Activated effector memory CD4-positive, alpha-beta T cell treated with anti-CD3 and anti-CD28 coated beads, Interleukin-2, amount 50 U/mL, for 16 hours (primary cell): ENCODE measurements around the gene LRRC27.
"Not testable (repeated sequence)": the region's sequence is repeated elsewhere in the genome, so short reads cannot be mapped to it uniquely, and the experiment has no call there.

ENCODE experiments used
- DNase-seq: peaks from one replicate; pipeline ENCODE4 v3.0.0-alpha.2; 2020

Gene LRRC27

GRCh38 chr10:132301371-132302330 lies 30.3 kb upstream of the LRRC27 start:
- peak; percentile 54 for DNase-seq

- peak; percentile 45 for DNase-seq
Observed at GRCh38 chr10:132302421-132303310, 29.3 kb upstream of the LRRC27 start.

- peak; percentile 19 for DNase-seq
Observed at GRCh38 chr10:132303361-132304115, 28.5 kb upstream of the LRRC27 start.

GRCh38 chr10:132304756-132305509 lies 27.1 kb upstream of the LRRC27 start:
- peak; percentile 60 for DNase-seq

GRCh38 chr10:132305654-132306342 lies 26.2 kb upstream of the LRRC27 start:
- DNase-seq, result peak; percentile 56

GRCh38 chr10:132306343-132306685 lies 25.7 kb upstream of the LRRC27 start:
- DNase-seq, result peak; percentile 57

- DNase-seq, result peak; percentile 77
Observed at GRCh38 chr10:132306864-132307751, 24.9 kb upstream of the LRRC27 start.

GRCh38 chr10:132307823-132308586 lies 24.0 kb upstream of the LRRC27 start, which contains the start of gene STK32C:
STK32C (minus strand) TSS chr10:132307950; CDS start chr10:132307833, 117 bp downstream.
- DNase-seq, result peak; percentile 95

- DNase-seq, result peak; percentile 62
Observed at GRCh38 chr10:132308587-132309470, 23.2 kb upstream of the LRRC27 start.

GRCh38 chr10:132309471-132309865 lies 22.5 kb upstream of the LRRC27 start:
- peak; percentile 59 for DNase-seq

GRCh38 chr10:132309879-132310591 lies 22.0 kb upstream of the LRRC27 start:
- peak; percentile 58 for DNase-seq

GRCh38 chr10:132310701-132311337 lies 21.2 kb upstream of the LRRC27 start:
- DNase-seq, result peak; percentile 59

GRCh38 chr10:132311338-132311939 lies 20.6 kb upstream of the LRRC27 start:
- peak; percentile 44 for DNase-seq

- no peak for DNase-seq
Observed at GRCh38 chr10:132313305-132313704, 18.7 kb upstream of the LRRC27 start.

GRCh38 chr10:132313865-132314264 lies 18.1 kb upstream of the LRRC27 start:
- DNase-seq, result no peak

GRCh38 chr10:132314336-132314735 lies 17.7 kb upstream of the LRRC27 start:
- DNase-seq, result no peak

GRCh38 chr10:132314881-132315280 lies 17.1 kb upstream of the LRRC27 start:
- DNase-seq, result not testable (repeated sequence)
